Memory B cell (primary cell): ENCODE measurements around the gene SPAG6.

Experiments used
- ATAC-seq: fragments of 150-1000 bp; cut with Tn5 transposase; 2 replicates; pipeline ENCODE4 v1.10.0; 2021; ENCODE audit warnings: low read depth, mild to moderate bottlenecking, moderate library complexity
- DNase-seq, 2 donors: peaks; one replicate each; pipeline ENCODE4 v3.0.0; 2022; ENCODE audit warnings: low spot score in 2 of 2
- H3K27ac Mint-ChIP-seq: one replicate; pipeline ENCODE4 v1.8.0; 2022; ENCODE audit warnings: mild to moderate bottlenecking, moderate library complexity, mixed read lengths
- H3K27me3 Mint-ChIP-seq: one replicate; pipeline ENCODE4 v1.8.0; 2022; ENCODE audit warnings: mixed read lengths
- H3K36me3 Mint-ChIP-seq: one replicate; pipeline ENCODE4 v1.8.0; 2022; ENCODE audit warnings: mild to moderate bottlenecking, mixed read lengths
- H3K4me1 Mint-ChIP-seq: one replicate; pipeline ENCODE4 v1.8.0; 2022; ENCODE audit warnings: mixed read lengths
- H3K4me3 Mint-ChIP-seq: one replicate; pipeline ENCODE4 v1.8.0; 2022; ENCODE audit warnings: mild to moderate bottlenecking, moderate library complexity, mixed read lengths
- H3K9me3 Mint-ChIP-seq: one replicate; pipeline ENCODE4 v1.8.0; 2022; ENCODE audit warnings: mixed read lengths

The SPAG6 gene

DNA sequence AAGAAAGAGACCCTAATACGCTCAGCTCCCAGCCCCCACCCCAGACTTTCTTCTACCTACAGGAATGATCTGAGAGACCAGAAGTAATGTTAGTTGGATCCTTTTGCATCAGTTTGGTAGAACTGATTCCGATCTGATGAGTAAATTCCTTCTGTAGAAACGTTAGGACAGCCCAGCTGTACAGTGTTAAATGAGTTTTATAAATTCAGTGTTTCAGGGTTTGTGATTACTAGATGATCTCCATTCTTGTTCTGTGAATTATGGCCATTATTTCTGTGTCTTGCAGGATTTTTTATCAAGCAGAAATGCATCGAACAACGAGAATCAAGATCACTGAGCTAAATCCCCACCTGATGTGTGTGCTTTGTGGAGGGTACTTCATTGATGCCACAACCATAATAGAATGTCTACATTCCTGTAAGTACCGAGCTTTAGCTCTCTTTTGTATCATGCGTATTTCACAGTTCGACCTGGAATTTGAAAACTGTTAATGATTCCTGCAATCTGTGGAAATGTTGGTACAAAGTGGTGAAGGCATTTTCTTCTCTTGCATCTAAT, 19.1 kb upstream of the SPAG6 start:
- Mint-ChIP-seq H3K36me3 (peaks cover 12% of the 10 kb centered on the region), H3K4me3 (peak overlapping the region; percentile 70), H3K9me3 (no peaks in the 10 kb centered on the region), H3K4me1 (peaks cover 29% of the 10 kb centered on the region), H3K27ac (peak overlapping the region; percentile 85), H3K27me3 (no peaks in the 10 kb centered on the region)
- DNase-seq (no peak), ATAC-seq (no peak)

DNA sequence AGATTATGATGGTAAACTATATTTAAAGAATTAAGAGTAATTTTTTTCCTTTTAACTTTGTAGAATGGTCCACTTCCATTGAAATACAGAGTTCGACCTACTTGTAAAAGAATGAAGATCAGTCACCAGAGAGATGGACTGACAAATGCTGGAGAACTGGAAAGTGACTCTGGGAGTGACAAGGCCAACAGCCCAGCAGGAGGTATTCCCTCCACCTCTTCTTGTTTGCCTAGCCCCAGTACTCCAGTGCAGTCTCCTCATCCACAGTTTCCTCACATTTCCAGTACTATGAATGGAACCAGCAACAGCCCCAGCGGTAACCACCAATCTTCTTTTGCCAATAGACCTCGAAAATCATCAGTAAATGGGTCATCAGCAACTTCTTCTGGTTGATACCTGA, 16.1 kb upstream of the SPAG6 start:
- no peaks in the 10 kb centered on the region for H3K27me3 Mint-ChIP-seq
- no peak for DNase-seq
- no peak overlapping the region for H3K27ac Mint-ChIP-seq
- H3K9me3 Mint-ChIP-seq = no peaks in the 10 kb centered on the region
- peaks cover 12% of the 10 kb centered on the region for H3K36me3 Mint-ChIP-seq
- H3K4me1 Mint-ChIP-seq = peaks cover 20% of the 10 kb centered on the region
- no peak overlapping the region for H3K4me3 Mint-ChIP-seq
- ATAC-seq = no peak

DNA sequence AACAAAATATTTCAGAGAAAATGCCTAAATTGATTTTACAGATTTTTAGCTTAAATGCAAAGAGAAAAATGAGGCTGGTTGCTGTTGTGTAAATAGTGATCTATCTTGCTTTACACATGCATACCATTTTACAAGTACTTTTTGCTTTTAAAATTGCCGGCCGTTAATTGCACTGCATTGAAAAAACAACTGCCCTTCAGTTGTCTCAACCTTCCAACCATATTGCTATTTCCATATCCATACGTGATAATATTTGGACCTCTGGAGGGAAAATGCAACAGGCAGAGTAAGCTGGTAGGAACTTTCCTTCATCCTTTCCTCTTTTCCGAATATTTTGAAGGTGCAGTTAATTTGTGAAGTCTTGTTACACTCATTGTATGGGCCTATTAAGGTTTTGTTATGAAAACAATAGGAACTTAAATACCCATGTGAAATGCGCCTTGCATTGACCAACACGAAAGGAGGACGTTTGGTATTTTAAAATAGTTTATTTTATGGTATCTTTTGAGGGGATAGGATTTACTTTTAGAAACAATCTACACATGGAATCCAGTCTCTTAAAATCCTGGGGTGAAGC, 13.1 kb upstream of the SPAG6 start:
- peaks cover 11% of the 10 kb centered on the region for H3K4me1 Mint-ChIP-seq
- no peak overlapping the region for H3K27ac Mint-ChIP-seq
- no peaks in the 10 kb centered on the region for H3K9me3 Mint-ChIP-seq
- no peak overlapping the region for H3K4me3 Mint-ChIP-seq
- H3K27me3 Mint-ChIP-seq = no peaks in the 10 kb centered on the region
- no peak for DNase-seq
- H3K36me3 Mint-ChIP-seq = peaks cover 12% of the 10 kb centered on the region
- no peak for ATAC-seq

DNA sequence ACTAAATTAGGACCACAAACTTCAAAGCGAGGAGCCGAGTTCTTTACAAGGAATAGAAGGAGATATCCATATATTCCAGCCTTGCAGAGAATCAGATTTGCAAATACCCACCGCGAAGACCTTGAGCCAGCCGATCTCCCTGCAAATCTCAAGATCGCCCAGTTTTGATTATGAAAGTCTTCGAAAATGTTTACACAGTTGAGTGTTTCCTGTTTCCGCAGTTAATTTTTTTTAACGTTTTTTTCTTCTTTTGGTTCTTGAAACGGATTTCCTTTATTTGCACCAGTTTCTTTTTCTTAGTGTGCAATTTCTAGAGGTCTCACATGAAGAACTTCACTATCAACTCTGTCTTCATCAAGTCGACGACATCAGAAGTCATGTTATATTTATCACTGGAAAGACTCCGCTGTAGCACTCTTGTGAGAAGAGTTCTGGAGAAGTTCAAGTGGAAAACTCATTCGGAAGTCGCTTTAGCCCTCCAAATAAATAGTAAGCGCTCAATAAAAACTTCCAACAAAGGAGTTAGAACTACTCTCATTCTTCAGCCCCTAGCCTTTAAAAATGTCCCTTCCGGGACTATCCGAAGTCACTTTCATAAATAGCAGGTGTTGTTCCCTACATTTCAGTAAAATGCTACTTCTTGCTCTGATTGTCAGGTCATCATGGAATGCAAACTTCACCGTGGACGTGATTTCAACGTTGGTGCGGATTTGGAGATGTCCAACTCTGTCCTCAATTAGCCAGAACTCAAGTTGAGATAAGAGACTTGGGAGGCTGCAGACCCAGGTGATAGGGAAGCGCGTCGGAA, 11.9 kb upstream of the SPAG6 start:
- peak overlapping the region; percentile 94 for H3K27ac Mint-ChIP-seq
- no peak for DNase-seq
- no peaks in the 10 kb centered on the region for H3K9me3 Mint-ChIP-seq
- peaks cover 11% of the 10 kb centered on the region for H3K4me1 Mint-ChIP-seq
- peak; percentile 5 for ATAC-seq
- no peaks in the 10 kb centered on the region for H3K27me3 Mint-ChIP-seq
- H3K36me3 Mint-ChIP-seq = peaks cover 10% of the 10 kb centered on the region
- H3K4me3 Mint-ChIP-seq = peak overlapping the region; percentile 79

DNA sequence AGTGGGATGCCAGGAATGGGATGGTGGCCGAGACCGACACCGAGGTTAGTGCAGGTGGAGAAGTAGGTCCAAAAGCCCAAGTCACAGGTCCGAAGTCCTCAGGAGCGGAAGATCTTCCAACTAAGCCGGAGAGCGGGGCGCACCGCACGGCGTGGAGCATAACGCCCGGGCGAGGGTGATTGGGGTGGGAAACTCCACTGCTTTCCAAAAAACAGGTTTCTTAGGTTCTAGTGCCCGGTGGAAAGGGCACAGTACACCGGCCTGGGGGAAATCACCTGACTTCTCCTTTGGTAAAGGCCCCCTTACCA, 11.4 kb upstream of the SPAG6 start:
- Mint-ChIP-seq H3K27me3 (no peaks in the 10 kb centered on the region), H3K4me3 (peak overlapping the region; percentile 79), H3K9me3 (no peaks in the 10 kb centered on the region), H3K36me3 (peaks cover 10% of the 10 kb centered on the region), H3K4me1 (peaks cover 11% of the 10 kb centered on the region), H3K27ac (peak overlapping the region; percentile 94)
- no peak for DNase-seq
- no peak for ATAC-seq

DNA sequence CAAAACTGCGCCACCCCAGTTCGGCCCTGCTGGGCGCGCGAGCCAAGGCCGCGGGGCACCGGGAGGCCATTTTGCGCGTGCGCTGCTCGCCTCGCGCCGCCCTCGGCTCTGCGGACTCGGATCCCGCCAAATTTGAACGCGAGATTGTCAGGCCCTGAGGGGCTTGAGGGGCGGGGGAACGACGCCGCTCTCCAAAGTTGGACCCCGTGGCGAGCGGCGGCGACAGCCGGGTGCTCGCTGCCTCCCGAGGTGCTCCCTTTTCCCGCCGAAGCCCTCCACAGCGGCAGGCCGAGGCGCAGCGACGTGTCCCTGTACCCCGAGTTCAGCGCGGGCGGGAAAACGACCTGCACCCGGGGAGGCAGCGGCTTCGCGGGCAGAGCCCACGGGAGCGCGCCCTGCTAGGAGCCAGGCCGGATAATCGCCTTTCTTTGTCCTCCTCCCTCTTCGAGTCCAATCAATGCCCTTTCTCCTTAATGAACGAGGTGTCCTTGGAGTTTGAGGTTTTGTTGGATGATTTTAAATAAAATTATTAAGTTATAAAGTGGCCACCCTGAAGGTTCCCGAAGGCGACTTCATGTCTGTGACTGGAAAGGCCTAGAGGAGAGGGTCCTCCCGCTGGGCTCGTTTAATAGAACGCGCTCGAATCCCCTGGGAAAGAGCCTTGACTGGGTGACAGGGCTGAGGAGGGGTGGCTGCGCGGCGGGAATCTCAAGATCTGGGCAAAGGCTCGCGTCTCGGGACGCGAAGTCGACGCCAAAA, 10.7 kb upstream of the SPAG6 start:
- H3K4me3 Mint-ChIP-seq = peak overlapping the region; percentile 88
- ATAC-seq = no peak
- DNase-seq = no peak
- no peaks in the 10 kb centered on the region for H3K27me3 Mint-ChIP-seq
- H3K27ac Mint-ChIP-seq = peak overlapping the region; percentile 95
- H3K36me3 Mint-ChIP-seq = peaks cover 4% of the 10 kb centered on the region
- H3K9me3 Mint-ChIP-seq = no peaks in the 10 kb centered on the region
- peaks cover 11% of the 10 kb centered on the region for H3K4me1 Mint-ChIP-seq

DNA sequence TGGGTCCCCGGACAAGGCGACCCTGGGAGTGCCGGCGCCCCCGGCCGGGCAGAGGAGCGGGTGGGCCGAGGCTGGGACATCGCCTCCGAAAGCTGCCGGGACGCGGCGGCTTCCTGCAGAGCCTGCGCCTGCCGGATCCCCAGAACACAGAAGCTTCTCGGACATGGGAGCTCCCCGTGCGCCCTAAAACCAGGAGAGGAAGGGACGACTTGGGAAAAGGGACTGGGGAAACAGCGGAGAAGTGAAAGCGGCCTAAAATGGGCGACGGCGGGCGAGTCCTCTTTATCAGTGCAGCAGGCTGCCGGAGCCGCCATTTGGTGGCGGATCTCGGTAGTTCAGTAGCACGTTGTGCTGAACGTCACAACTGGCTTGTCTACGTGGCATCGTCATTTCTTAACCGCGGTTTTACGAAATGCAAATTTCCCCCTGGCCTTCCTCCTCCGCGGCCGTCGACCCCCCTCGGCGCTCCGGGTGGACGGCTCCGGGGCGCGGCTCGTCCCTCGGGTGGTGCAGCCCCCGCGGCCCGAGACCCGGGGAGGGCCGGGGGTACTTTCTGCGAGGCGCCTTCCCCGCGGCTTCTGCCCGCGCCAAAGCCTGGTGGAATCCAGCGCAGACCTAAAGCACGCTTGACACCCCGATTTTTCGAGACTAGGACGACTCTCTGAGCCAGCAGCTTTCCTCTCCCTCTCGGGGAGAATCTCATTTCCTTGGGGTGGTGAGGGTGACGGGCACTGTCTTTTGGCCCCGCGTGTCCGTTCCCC, 9.9 kb upstream of the SPAG6 start:
- Mint-ChIP-seq H3K36me3 (no peaks in the 10 kb centered on the region), H3K27me3 (no peaks in the 10 kb centered on the region), H3K27ac (peak overlapping the region; percentile 95), H3K4me3 (peak overlapping the region; percentile 88), H3K4me1 (peaks cover 14% of the 10 kb centered on the region), H3K9me3 (no peaks in the 10 kb centered on the region)
- ATAC-seq (peak; percentile 86), DNase-seq (peak; percentile 76)

DNA sequence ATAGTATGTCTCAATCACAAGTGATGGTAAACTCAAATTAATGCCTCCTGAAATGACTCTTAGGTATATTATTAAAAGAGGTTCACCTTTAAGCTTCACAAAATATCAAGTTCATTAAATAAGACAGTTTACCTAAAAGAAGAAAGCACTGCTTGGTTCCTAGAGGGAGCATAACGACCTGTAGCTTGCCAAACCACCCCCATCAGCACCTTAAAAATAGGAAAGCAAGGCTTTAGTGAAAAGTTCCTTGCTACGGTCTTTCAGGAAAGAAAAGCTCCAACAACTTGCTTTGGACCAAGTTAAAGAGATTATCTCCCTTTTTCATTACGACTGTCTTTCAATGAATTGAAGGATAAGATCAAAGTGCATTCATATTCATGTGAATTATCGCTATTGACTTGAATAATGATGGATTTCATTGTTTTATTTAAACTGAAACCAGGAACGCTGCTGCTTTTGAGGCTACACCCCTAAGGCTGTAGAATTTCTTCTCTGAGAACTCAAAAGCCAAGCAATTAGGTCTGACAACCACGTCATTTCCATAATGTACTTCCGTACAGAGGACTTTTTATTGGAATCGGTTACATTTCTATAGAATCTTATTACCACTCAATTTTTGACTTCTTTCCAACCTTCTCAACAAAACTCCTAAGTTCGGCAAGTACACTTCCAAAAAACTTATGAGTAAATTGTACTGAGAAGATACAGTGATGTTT, 7.0 kb upstream of the SPAG6 start:
- ATAC-seq (no peak), DNase-seq (no peak)
- H3K27me3 Mint-ChIP-seq = peaks cover 5% of the 10 kb centered on the region
- H3K36me3 Mint-ChIP-seq = no peaks in the 10 kb centered on the region
- H3K27ac Mint-ChIP-seq = no peak overlapping the region
- peaks cover 16% of the 10 kb centered on the region for H3K4me1 Mint-ChIP-seq
- no peak overlapping the region for H3K4me3 Mint-ChIP-seq
- no peaks in the 10 kb centered on the region for H3K9me3 Mint-ChIP-seq

DNA sequence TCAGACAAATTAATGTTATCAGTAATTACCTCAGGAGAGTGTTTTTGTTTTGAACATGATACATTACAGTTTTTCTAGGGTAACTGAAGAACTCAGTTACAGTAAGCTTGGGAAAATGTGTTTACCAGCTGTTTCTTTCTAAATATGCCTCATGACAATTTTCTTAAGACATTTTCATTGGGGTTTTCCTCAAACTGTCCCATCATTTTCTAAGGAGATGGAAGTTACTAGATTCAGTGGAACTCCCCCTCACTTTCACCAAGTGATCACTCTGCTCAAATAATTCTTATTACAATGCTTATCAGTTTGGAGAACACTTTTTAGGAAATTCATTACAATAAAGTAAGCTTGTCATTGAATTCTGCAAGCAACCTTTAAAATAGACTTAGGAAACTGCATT, 6.4 kb upstream of the SPAG6 start:
- Mint-ChIP-seq H3K27me3 (peaks cover 6% of the 10 kb centered on the region), H3K4me3 (no peak overlapping the region), H3K9me3 (peaks cover 1% of the 10 kb centered on the region), H3K27ac (no peak overlapping the region), H3K4me1 (peaks cover 10% of the 10 kb centered on the region), H3K36me3 (no peaks in the 10 kb centered on the region)
- ATAC-seq = no peak
- no peak for DNase-seq

DNA sequence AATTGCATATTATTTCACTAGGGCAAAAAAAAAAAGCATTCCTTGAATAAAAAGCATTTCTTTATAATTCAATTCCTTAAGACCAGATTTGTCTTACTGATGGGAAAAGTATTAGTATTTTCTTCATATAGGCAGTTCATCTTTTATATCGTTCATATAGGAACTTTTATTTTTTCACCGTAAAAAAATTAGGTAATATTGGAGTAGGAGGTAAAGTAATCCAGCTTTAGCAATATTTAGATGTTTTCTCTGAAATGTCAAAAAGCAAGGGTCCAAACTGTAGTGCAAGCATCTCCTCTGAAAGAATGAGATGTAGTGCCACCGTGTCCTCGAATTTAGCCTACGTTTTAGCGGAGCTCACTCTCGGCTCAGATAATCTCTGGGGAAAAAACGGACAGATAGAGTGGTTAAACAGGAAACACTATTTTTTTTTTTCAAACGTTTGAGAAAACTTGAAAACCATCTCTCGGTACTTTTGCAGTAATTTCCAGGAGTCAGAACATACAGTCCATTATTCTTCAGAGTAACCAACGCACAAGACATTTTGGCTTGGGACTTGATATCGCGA, 5.5 kb upstream of the SPAG6 start:
- ATAC-seq (no peak), DNase-seq (no peak)
- peaks cover 10% of the 10 kb centered on the region for H3K4me1 Mint-ChIP-seq
- H3K36me3 Mint-ChIP-seq = no peaks in the 10 kb centered on the region
- H3K4me3 Mint-ChIP-seq = peak overlapping the region; percentile 90
- peaks cover 6% of the 10 kb centered on the region for H3K27me3 Mint-ChIP-seq
- H3K27ac Mint-ChIP-seq = peak overlapping the region; percentile 90
- H3K9me3 Mint-ChIP-seq = peaks cover 1% of the 10 kb centered on the region

DNA sequence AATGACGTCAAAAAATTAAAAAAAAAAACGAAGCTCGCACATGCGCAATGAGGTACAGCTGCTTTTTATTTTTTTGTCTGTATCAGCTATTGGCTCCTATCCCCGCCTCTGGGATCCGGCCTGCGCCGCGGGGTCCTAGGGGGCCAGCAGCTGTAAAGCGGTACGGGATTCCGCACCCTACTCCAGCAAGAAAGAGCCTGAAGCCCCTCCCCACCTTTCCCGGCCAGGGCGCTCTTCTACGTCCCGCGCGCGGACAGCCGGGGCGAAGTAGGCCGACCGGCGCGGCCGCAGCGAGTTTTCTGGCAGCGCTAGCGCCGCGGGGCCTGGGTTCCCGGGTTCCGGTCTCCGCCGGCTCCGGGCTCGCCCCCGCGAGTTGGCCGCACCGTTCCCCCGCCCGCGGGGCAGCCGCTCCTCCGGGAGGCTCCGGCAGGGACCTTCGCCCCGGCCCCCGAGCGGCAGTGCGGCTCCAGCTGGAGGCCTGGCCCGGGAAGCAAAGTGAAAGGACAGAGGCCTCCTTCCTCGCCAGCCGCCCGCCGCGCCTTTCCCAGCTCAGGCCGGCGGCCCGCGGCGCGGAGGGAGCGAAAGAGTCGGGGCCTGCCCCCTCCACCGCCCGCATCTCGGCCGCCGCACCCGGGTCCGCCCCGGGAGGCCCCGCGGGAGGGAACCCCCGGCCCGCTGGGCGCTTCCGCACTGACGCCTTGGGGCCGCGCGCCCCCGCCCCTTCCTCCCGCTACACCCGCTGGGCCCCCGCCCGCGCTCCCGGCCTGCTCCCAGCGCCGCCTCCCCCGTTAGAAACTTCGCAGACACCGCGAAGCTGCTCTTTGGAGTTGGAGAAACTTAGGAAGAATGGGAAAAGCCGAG, 4.7 kb upstream of the SPAG6 start:
- peak overlapping the region; percentile 90 for H3K4me3 Mint-ChIP-seq
- H3K36me3 Mint-ChIP-seq = no peaks in the 10 kb centered on the region
- peaks cover 6% of the 10 kb centered on the region for H3K27me3 Mint-ChIP-seq
- peaks cover 1% of the 10 kb centered on the region for H3K9me3 Mint-ChIP-seq
- H3K4me1 Mint-ChIP-seq = peaks cover 7% of the 10 kb centered on the region
- DNase-seq = peak; percentile 68 to 83
- peak overlapping the region; percentile 90 for H3K27ac Mint-ChIP-seq
- ATAC-seq = peak; percentile 46

DNA sequence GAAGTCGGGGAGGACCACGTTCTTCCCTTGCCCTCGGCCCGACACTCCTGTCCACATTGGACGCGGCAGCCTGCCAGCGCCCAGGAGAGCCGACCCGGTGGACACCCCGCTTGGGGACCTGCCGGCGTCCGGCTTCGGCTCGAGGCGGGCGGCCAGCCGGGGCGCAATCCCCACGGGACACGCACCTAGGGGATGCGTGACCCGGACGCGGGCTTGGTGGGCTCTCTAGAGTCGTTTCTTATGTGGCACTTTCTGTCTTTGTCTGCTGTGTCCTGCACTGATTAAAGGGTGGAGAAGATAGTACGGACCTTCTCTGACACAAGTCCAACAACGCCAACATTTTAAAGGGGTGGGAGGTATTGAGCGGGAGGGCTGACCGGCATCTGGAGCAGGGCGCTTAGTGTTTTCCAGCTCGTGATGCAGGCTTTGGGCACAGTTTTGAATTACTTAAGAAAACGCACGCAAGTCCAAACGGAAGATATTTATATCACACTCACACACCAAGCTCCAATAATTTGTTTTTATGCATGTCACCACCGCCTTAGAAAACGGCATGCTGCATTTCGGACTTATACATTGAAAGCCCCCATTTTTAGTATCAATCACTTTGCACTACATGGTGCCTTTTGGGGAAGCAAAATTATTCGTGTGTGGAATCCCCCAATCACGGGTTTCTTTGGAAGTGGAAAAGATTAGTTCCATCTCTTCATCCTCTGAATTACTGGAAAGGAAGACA, 3.9 kb upstream of the SPAG6 start:
- Mint-ChIP-seq H3K27ac (peak overlapping the region; percentile 32), H3K9me3 (peaks cover 2% of the 10 kb centered on the region), H3K4me3 (peak overlapping the region; percentile 76), H3K36me3 (peaks cover under 1% of the 10 kb centered on the region), H3K4me1 (peaks cover 7% of the 10 kb centered on the region), H3K27me3 (peaks cover 8% of the 10 kb centered on the region)
- DNase-seq (no peak), ATAC-seq (no peak)
